MM.1S (cell line): ENCODE results near the gene ELMO1.

Experiments
- EZH2 ChIP-seq: fragments of 300-600 bp; sonication (generic); optimal IDR thresholded peaks from 2 replicates; pipeline ENCODE3; 2017; ENCODE audit warnings: low read depth, mild to moderate bottlenecking, antibody characterized with exemption, low read length, mixed read lengths
- TF ChIP-seq, protein P1 (sequence below): fragments of 300-600 bp; sonication (generic); IDR thresholded peaks from 2 replicates; pipeline ENCODE4 v1.5.1; 2016; ENCODE audit warnings: antibody characterized with exemption, low read length, mixed read lengths

DNA sequence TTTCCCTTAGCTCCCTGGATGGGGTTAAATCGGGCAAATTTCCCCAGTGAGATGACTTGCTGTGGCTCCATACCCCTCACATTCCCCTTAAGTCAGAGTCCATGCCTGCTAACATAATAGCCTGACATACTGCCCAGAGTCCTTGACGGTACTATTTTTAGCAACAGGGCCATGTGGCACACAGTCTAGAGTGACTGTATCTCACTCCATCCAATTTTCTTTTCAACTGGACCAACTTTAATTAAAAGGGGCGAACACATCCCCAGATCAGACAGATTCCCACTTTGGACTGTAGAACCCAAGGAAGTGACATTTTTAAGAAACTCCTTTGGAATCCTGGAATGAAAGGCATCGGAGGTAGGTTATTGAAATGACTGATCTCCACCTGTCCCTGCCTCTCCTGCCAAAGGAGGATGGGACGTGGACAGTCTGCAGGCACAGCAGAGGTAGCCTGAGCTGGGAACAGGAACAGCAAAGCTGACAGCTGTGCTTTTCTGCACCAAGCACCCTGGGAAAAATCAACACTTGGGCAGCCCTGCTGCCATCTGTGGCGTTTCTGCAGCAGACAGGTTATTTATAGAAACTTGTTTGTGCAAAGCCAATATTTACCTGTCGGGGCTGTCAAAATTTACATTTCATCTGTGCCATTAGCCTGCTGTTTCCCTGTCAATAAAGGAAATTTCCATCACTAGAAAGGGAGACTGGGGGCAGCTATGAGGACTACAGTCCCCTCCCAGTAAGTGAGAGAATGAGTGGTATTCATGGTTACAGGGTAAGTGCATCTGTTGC is 502.9 kb downstream of the ELMO1 start:
- no peak for TF ChIP-seq EZH2
- TF ChIP-seq, protein P1, sequence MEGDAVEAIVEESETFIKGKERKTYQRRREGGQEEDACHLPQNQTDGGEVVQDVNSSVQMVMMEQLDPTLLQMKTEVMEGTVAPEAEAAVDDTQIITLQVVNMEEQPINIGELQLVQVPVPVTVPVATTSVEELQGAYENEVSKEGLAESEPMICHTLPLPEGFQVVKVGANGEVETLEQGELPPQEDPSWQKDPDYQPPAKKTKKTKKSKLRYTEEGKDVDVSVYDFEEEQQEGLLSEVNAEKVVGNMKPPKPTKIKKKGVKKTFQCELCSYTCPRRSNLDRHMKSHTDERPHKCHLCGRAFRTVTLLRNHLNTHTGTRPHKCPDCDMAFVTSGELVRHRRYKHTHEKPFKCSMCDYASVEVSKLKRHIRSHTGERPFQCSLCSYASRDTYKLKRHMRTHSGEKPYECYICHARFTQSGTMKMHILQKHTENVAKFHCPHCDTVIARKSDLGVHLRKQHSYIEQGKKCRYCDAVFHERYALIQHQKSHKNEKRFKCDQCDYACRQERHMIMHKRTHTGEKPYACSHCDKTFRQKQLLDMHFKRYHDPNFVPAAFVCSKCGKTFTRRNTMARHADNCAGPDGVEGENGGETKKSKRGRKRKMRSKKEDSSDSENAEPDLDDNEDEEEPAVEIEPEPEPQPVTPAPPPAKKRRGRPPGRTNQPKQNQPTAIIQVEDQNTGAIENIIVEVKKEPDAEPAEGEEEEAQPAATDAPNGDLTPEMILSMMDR: no peak
